WERI-Rb-1 (cell line): ENCODE measurements around the gene GPR146.

Source experiments
- DNase-seq: peaks from one replicate; pipeline ENCODE4 v3.0.0-alpha.2; 2020
- H3K27ac ChIP-seq: fragments of 250-450 bp; sonication (Bioruptor Pico); 2 replicates; pipeline ENCODE4 v1.5.1; 2020; ENCODE audit warnings: mild to moderate bottlenecking, moderate library complexity
- H3K27me3 ChIP-seq: fragments of 250-450 bp; sonication (Bioruptor Pico); 2 replicates; pipeline ENCODE4 v1.5.1; 2021; ENCODE audit warnings: mild to moderate bottlenecking, low read depth, moderate library complexity; ENCODE audit not compliant: insufficient read depth, severe bottlenecking
- H3K36me3 ChIP-seq: fragments of 250-450 bp; sonication (Bioruptor Pico); 2 replicates; pipeline ENCODE4 v1.5.1; 2020; ENCODE audit warnings: mild to moderate bottlenecking, moderate library complexity
- H3K4me3 ChIP-seq: 2 replicates; pipeline ENCODE4 v1.5.1; 2011; ENCODE audit warnings: low read depth, mild to moderate bottlenecking, control low read depth, low read length
- H3K9me3 ChIP-seq: fragments of 250-450 bp; sonication (Bioruptor Pico); 2 replicates; pipeline ENCODE4 v1.5.1; 2021; ENCODE audit warnings: mild to moderate bottlenecking, moderate library complexity; ENCODE audit not compliant: severe bottlenecking
- CTCF ChIP-seq: IDR thresholded peaks from 2 replicates; pipeline ENCODE4 v1.5.1; 2011; ENCODE audit warnings: low read depth, mild to moderate bottlenecking, control low read depth, inconsistent platforms, low read length

GPR146 gene

GRCh38 chr7:1043552-1044188, 676 bp upstream of the GPR146 start:
- TF ChIP-seq CTCF = no peak
- peak overlapping the region; percentile 32 for H3K27ac ChIP-seq
- DNase-seq = no peak
- no peaks in the 10 kb centered on the region for H3K9me3 ChIP-seq
- peak overlapping the region; percentile 37 for H3K4me3 ChIP-seq
- H3K27me3 ChIP-seq = no peaks in the 10 kb centered on the region
- H3K36me3 ChIP-seq = no peaks in the 10 kb centered on the region

- Histone ChIP-seq H3K36me3 (no peaks in the 10 kb centered on the region), H3K4me3 (peak overlapping the region; percentile 53), H3K27ac (peak overlapping the region; percentile 61), H3K27me3 (no peaks in the 10 kb centered on the region), H3K9me3 (no peaks in the 10 kb centered on the region)
- no peak for TF ChIP-seq CTCF
- no peak for DNase-seq
Observed at GRCh38 chr7:1045069-1046063, 1.0 kb downstream of the GPR146 start.

DNA sequence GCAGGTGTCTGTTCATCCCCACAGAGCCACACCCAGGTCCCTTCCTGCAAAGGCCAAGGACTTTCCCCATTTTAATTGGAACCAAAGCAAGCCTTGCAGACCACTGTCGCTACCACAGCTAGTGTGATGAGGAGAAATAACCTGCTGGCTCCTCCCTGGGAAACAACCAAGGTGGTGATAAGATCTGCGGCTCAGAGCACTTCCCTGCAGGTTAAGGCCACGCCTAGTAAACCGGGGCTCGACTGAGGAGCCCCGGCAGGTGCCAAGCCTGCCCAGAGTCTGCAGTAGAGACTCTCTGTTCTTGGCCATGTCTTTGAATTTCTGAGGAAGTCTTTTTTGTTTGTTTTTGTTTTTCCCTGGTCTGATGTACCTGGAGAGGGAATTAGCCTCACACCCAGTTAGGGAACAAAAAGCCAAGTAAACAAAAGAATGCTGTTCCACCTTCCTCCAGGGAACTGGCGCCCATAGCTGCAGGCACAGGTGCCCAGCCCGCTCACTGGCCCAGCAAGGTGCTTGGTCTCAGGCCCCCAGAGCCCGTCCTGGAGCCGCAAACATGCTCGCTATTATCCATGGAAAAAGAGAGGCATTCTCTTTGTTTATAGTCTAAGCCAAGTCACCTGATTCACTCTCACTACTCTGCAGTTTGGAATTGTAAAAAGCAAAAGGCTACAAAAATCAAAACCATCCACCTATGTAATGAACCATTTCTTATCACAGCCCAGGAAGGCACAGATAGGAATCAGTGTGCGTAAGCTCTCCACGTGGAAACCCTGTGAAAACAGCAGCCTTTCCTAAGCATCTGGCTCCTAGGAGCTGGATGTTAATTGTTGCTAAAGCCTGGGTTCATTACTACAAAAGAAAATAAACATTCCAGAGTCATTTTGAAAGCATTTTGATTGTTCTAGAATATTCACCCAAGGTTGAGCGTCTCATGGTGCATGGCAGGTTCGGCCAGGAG, 2.7 kb downstream of the GPR146 start:
- Histone ChIP-seq H3K4me3 (no peak overlapping the region), H3K27ac (no peak overlapping the region), H3K36me3 (no peaks in the 10 kb centered on the region), H3K27me3 (no peaks in the 10 kb centered on the region), H3K9me3 (no peaks in the 10 kb centered on the region)
- DNase-seq = no peak
- TF ChIP-seq CTCF = no peak

DNA sequence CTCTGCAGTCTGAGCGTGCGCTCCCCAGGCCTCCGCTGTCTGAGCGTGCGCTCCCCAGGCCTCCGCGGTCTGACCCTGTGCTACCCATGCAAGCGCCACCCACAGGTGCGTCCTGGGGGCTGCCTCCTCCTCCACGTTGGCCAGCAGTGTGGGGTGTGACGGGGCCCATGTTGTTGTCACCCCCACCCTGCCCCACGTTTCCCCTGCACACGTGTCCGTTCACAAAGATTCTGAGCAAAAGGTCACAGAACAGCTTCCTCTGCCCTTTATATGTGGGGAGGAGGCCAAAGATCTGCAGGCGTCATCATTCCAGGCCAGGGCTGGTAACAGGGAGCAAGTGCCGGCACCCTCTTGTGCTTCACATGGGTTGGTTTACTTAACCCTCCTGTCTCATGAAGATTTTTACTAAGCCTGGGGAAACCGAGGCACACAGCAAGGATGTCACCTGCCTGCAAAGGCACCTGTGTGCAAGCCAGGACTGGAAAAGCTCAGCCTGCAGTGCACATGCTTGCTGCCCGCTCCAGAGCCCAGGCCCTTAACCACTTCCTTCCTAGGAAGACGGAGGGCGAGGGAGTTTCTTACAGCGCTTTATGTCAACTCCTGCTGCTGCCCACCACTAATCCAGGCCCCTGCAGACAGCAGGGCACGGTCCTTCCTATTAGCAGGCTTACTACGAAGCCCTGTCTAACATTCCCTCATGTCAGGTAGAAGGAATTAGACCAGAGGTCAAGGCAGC, 4.8 kb downstream of the GPR146 start:
- Histone ChIP-seq H3K9me3 (no peaks in the 10 kb centered on the region), H3K4me3 (no peak overlapping the region), H3K27ac (no peak overlapping the region), H3K27me3 (no peaks in the 10 kb centered on the region), H3K36me3 (no peaks in the 10 kb centered on the region)
- no peak for TF ChIP-seq CTCF
- DNase-seq = no peak

DNA sequence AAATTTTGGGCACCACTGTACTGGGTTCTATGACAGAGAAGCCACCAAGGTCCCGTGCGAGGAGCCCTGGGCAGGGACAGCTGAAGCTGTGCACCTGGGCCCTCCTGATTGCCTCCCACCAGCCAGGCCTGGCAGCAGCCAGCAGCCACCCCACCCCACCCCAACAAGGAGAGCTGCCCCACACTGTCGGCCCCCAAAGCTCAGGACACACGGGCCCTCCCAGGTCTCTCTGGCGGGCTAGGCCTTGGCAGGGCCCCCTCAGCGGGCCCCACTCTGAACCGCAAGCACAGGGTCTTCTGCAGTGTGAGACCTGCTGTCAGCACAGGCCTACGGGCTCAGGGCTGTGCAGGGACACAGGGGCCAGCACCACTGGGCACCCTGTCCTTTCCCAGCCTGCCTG, 5.5 kb downstream of the GPR146 start:
- no peaks in the 10 kb centered on the region for H3K36me3 ChIP-seq
- no peak overlapping the region for H3K27ac ChIP-seq
- TF ChIP-seq CTCF = no peak
- no peaks in the 10 kb centered on the region for H3K9me3 ChIP-seq
- no peaks in the 10 kb centered on the region for H3K27me3 ChIP-seq
- no peak overlapping the region for H3K4me3 ChIP-seq
- no peak for DNase-seq
